HG03108 (cell line): ENCODE measurements around the gene HAT1.

Experiments
- ATAC-seq: cut with Tn5 transposase; IDR thresholded peaks from one replicate; pipeline ENCODE4 v1.9.1; 2021; ENCODE audit warnings: moderate library complexity; ENCODE audit not compliant: unreplicated experiment

HAT1 gene

GRCh38 chr2:172031536-172031935 is 109.3 kb downstream of the HAT1 start:
- ATAC-seq: no peak
